HG03469 (cell line): ENCODE results near the gene OR1F1.
"Not testable (repeated sequence)": the region's sequence is repeated elsewhere in the genome, so short reads cannot be mapped to it uniquely, and the experiment has no call there.

ENCODE experiments used
- ATAC-seq: cut with Tn5 transposase; IDR thresholded peaks from one replicate; pipeline ENCODE4 v1.9.1; 2021; ENCODE audit warnings: mild to moderate bottlenecking, moderate library complexity, moderate number of reproducible peaks; ENCODE audit not compliant: unreplicated experiment

OR1F1 gene

GRCh38 chr16:3187798-3188674, at the start of gene OR1F1:
TSS of gene OR1F1 (plus strand) at chr16:3188204.
- no peak for ATAC-seq

GRCh38 chr16:3138342-3138741, 49.7 kb upstream of the OR1F1 start:
- ATAC-seq, result no peak

GRCh38 chr16:3138823-3139426, 49.1 kb upstream of the OR1F1 start:
- ATAC-seq, result no peak

- not testable (repeated sequence) for ATAC-seq
Measured at GRCh38 chr16:3139561-3139960, 48.4 kb upstream of the OR1F1 start.

DNA sequence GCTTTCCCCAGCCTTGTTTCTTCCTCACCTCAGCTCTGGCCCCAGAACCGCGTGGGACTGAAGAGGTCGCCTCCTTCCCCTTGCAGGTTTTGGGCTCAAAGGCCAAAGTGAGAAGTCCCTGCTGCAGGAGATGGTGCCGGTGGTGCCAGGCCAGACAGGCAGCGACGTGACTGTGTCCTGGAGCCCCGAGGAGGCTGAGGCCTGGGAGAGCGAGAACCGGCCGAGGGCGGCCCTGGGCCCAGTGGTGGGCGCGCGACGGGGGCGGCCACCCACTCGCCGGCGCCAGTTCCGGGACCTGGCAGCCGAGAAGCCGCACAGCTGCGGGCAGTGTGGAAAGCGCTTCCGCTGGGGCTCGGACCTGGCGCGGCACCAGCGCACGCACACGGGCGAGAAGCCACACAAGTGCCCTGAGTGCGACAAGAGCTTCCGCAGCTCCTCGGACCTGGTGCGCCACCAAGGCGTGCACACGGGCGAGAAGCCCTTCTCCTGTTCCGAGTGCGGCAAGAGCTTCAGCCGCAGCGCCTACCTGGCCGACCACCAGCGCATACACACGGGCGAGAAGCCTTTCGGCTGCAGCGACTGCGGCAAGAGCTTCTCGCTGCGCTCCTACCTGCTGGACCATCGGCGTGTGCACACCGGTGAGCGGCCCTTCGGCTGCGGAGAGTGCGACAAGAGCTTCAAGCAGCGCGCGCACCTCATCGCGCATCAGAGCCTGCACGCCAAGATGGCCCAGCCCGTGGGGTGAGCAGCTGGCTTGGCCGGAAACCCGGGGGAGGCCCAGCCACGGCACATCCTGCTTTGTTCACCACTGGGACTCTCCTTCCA, 47.2 kb upstream of the OR1F1 start:
- ATAC-seq, result no peak

- no peak for ATAC-seq
Measured at GRCh38 chr16:3141781-3142311, 46.2 kb upstream of the OR1F1 start.

DNA sequence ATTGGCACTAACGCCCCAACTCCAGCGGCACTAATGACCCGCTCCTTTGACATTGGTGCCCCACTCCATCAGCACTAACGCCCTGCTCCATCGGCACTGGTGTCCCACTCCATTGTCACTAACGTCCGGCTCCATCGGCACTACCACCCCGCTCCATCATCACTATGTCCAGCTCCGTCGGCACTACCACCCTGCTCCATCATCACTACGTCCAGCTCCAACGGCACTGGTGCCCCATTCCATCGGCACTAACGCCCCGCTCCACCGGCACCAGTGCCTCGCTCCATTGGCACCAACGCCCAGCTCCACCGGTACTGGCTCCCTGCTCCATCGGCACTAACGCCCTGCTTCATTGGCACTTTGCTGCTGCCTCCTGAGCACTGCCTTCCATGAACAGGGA, 45.7 kb upstream of the OR1F1 start:
- ATAC-seq, result no peak

DNA sequence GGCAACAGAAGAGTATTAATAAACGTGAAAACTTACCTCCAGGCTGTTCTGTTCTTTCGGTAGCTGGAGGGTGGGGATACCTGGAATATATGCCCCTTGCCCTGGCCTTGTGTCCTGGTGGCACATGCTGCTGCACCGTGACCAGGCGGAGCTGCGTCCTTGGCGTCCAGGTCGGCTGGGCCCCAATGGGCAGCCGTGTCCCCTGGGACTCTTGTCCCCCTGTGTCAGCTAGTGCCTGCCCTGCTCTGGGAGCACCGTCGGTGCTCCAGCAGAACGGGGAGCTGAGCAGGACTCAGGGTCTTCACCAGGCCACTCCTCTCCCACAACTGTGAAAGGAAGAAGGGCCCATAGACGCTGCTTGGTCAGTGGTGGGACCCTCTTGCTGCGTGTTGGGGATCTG, 45.2 kb upstream of the OR1F1 start:
- ATAC-seq, result no peak

DNA sequence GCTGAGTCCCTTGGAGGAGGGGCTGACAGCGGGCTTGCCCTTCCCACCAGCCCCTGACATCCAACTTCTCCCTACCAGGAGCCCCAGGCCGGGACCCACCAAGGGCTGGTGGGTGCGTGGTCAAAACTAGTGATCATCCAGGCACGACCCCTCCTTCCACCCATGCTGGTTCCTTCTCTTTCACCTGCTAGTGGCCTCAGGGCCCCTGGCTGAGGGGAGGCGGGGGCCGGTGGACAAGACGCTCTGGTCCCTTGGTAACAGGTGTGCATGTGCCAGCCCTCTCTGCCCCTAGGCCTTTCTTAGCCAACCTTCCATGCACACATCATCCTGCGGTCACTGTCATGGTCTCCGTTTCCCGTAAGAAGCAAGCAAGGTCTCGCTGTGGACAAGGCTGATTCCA, 44.8 kb upstream of the OR1F1 start:
- ATAC-seq, result no peak

DNA sequence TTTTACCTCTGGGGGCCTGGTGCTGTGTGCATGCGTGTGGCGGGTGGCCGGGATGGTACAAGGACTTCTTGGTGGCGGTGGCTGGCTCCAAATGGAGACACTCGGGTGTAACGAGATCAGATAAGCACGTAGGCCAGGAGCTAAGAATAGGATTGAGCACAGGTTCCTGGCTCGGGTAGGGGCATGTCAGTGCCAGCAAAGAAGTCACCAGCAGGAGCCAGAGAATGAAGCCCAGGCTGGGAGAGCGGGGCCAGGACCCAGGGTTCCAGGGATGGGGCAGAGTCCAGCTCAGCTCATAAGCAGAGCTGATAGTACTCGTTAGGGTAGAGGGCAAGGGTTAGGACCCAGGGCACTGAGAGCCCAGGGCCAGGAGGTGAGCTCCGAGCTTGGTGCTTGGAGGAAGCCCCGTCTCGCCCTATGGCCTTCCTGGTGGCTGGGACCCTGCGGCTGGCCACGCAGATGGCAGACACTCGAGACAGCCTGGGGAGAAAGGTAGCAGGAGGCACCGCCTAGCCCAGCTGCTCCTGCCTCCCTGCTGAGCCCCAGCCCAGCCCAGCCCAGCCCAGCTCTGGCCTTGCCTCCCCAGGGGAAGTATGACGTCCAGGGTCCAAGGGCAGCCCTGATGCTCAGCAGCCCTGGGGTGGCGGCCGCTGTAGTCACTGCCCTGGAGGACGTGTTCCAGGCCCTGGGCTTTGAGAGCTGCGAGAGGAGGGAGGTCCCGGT, 44.2 kb upstream of the OR1F1 start:
- ATAC-seq, result no peak

GRCh38 chr16:3144321-3144983, 43.6 kb upstream of the OR1F1 start:
- no peak for ATAC-seq

- ATAC-seq, result no peak
Measured at GRCh38 chr16:3145151-3145550, 42.9 kb upstream of the OR1F1 start.

DNA sequence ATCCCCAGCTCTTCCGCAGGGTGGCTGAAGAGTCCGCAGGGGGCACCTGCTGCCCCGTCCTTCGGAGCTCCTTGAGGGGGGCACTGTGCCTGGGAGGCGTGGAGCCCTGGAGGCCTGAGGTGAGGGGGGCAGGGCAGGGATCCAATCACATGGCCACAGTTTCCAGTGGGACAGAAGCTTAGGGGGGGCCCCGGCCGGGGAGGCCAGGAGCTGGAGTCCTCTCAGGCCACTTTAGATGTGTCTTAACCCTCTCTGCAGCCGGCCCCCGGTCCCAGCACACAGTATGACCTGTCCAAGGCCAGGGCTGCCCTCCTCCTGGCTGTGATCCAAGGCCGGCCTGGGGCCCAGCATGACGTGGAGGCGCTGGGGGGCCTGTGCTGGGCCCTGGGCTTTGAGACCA, 42.3 kb upstream of the OR1F1 start:
- no peak for ATAC-seq

DNA sequence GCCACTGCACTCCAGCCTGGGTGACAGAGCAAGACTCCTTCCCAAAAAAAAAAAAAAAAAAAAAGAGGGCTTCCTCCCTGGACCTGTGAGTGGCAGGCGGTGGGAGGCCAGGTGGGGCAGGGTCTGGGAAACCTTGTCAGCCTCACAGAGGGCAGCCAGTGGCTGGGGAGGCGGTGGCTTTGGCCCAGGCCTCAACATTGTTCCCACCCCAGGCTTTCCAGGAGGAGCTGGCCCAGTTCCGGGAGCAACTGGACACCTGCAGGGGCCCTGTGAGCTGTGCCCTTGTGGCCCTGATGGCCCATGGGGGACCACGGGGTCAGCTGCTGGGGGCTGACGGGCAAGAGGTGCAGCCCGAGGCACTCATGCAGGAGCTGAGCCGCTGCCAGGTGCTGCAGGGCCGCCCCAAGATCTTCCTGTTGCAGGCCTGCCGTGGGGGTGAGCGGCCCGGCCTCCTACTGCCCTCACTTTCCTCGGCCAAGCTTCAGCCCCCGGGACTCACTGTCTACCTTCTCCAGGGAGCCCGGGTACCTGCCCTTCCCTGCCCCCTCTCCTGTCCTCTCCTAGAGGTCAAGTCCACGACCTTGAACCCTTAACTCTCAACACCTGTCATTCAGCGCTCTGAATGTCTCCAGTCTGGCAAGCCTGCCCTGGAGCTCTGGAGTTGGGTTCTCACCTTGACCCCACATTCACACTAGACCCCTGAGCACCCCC, 40.8 kb upstream of the OR1F1 start:
- ATAC-seq, result no peak

DNA sequence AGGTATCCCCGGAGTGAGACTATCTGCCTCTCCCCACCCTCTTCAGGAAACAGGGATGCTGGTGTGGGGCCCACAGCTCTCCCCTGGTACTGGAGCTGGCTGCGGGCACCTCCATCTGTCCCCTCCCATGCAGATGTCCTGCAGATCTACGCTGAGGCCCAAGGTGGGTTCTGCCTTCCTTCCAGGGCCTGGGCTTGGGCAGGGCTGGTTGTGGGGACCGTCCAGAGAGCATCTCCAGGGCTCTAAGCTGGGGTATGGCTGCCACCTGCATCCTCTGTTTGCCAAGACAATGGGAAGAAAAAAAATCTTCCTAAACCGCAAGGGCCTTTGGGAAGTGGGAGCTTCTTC, 40.3 kb upstream of the OR1F1 start:
- ATAC-seq, result no peak

DNA sequence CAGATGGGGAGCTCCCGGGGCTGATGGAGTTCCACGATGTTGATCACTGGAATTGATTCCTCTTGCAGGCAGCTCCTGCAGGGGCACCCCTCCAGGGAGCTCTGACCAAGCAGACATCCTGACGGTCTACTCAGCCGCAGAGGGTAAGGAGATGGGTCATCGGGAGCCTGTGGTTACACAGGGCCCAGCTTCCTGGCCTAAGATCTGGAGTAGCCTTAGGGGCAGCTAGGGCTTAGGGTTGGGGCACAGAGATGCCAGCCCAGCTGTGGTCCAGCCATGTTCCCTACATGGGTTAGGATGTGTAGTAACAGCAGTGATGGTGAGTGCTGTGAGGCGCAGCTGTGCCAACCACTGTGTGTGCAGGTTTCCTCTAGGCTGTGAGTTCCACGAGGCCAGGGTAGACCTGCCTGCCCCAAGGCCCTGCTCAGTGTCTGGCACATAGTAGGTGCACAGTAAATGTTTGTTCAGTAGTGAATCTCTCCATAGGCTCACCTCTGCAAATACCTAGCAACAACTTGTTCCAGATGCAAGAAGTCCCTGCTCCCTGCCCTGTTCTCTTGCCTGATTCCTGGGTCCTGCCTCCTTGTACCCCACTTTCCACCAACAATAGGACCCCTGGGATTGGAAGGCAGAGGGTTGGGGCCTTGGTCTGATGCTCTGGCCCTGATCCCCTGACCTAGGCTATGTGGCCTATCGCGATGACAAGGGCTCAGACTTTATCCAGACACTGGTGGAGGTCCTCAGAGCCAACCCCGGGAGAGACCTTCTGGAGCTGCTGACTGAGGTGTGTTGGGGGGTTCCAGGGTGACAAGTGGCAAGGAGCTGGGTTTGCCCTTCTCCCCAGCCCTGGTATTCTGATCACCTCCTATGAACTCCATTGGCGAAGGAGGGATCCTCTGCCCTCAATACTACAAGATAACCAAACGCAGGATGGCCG, 39.5 kb upstream of the OR1F1 start:
- no peak for ATAC-seq

- ATAC-seq, result no peak
Measured at GRCh38 chr16:3149193-3149530, 38.8 kb upstream of the OR1F1 start.

GRCh38 chr16:3149630-3150345, 38.2 kb upstream of the OR1F1 start:
- no peak for ATAC-seq
